ENCODE results near the gene DOK5.
"Not testable (repeated sequence)": the region's sequence is repeated elsewhere in the genome, so short reads cannot be mapped to it uniquely, and the experiment has no call there.

The DOK5 gene

GRCh38 chr20:54479138-54479906, 3.9 kb downstream of the DOK5 start:
- Histone ChIP-seq H3K36me3 (ENCODE audit: control insufficient read depth in 5 of 5, insufficient read depth in 5 of 5, low read length in 5 of 5) (no peaks in the 10 kb centered on the region), H3K4me3 (ENCODE audit: low read depth in 1 of 5, low read length in 5 of 5) (no peak overlapping the region), H3K27me3 (ENCODE audit: control insufficient read depth in 5 of 5, insufficient read depth in 4 of 5, low read length in 5 of 5) (peaks cover 0 to 5% (median 0%) of the 10 kb centered on the region in 5 donors), H3K27ac (ENCODE audit: low read depth, low read length) (no peak overlapping the region), H3K9me3 (ENCODE audit: control insufficient read depth in 5 of 5, low read length in 5 of 5) (no peaks in the 10 kb centered on the region), H3K4me1 (ENCODE audit: control insufficient read depth in 5 of 5, insufficient read depth in 5 of 5, low read length in 5 of 5) (peaks cover 0 to 26% (median 22%) of the 10 kb centered on the region in 5 donors), H3K9ac (ENCODE audit: low read length in 5 of 5) (no peak overlapping the region)

- not testable (repeated sequence) for H3K27ac ChIP-seq (ENCODE audit: low read depth, low read length); H3K27me3 ChIP-seq (ENCODE audit: control insufficient read depth in 5 of 5, insufficient read depth in 4 of 5, low read length in 5 of 5); H3K9ac ChIP-seq (ENCODE audit: low read length in 5 of 5); H3K36me3 ChIP-seq (ENCODE audit: control insufficient read depth in 5 of 5, insufficient read depth in 5 of 5, low read length in 5 of 5); H3K9me3 ChIP-seq (ENCODE audit: control insufficient read depth in 5 of 5, low read length in 5 of 5); H3K4me3 ChIP-seq (ENCODE audit: low read depth in 1 of 5, low read length in 5 of 5)
- peaks cover 0 to 23% (median 20%) of the 10 kb centered on the region in 5 donors for H3K4me1 ChIP-seq (ENCODE audit: control insufficient read depth in 5 of 5, insufficient read depth in 5 of 5, low read length in 5 of 5)
Measured at GRCh38 chr20:54479937-54480336, 4.5 kb downstream of the DOK5 start.

GRCh38 chr20:54481442-54481841, 6.0 kb downstream of the DOK5 start:
- Histone ChIP-seq H3K27ac (ENCODE audit: low read depth, low read length) (no peak overlapping the region), H3K36me3 (ENCODE audit: control insufficient read depth in 5 of 5, insufficient read depth in 5 of 5, low read length in 5 of 5) (no peaks in the 10 kb centered on the region), H3K27me3 (ENCODE audit: control insufficient read depth in 5 of 5, insufficient read depth in 4 of 5, low read length in 5 of 5) (peaks cover 0 to 2% (median 0%) of the 10 kb centered on the region in 5 donors), H3K9me3 (ENCODE audit: control insufficient read depth in 5 of 5, low read length in 5 of 5) (no peaks in the 10 kb centered on the region), H3K4me1 (ENCODE audit: control insufficient read depth in 5 of 5, insufficient read depth in 5 of 5, low read length in 5 of 5) (peaks cover 0 to 12% (median 10%) of the 10 kb centered on the region in 5 donors), H3K4me3 (ENCODE audit: low read depth in 1 of 5, low read length in 5 of 5) (no peak overlapping the region), H3K9ac (ENCODE audit: low read length in 5 of 5) (no peak overlapping the region)

GRCh38 chr20:54485631-54486030, 10.2 kb downstream of the DOK5 start:
- Histone ChIP-seq H3K36me3 (ENCODE audit: control insufficient read depth in 5 of 5, insufficient read depth in 5 of 5, low read length in 5 of 5) (no peaks in the 10 kb centered on the region), H3K4me1 (ENCODE audit: control insufficient read depth in 5 of 5, insufficient read depth in 5 of 5, low read length in 5 of 5) (no peaks in the 10 kb centered on the region), H3K9me3 (ENCODE audit: control insufficient read depth in 5 of 5, low read length in 5 of 5) (no peaks in the 10 kb centered on the region), H3K27me3 (ENCODE audit: control insufficient read depth in 5 of 5, insufficient read depth in 4 of 5, low read length in 5 of 5) (no peaks in the 10 kb centered on the region), H3K27ac (ENCODE audit: low read depth, low read length) (no peak overlapping the region), H3K9ac (ENCODE audit: low read length in 5 of 5) (no peak overlapping the region), H3K4me3 (ENCODE audit: low read depth in 1 of 5, low read length in 5 of 5) (no peak overlapping the region)

- H3K27me3 ChIP-seq (ENCODE audit: control insufficient read depth in 5 of 5, insufficient read depth in 4 of 5, low read length in 5 of 5), result no peaks in the 10 kb centered on the region
- H3K4me3 ChIP-seq (ENCODE audit: low read depth in 1 of 5, low read length in 5 of 5), result no peak overlapping the region
- no peaks in the 10 kb centered on the region for H3K9me3 ChIP-seq (ENCODE audit: control insufficient read depth in 5 of 5, low read length in 5 of 5)
- H3K4me1 ChIP-seq (ENCODE audit: control insufficient read depth in 5 of 5, insufficient read depth in 5 of 5, low read length in 5 of 5), result no peaks in the 10 kb centered on the region
- H3K27ac ChIP-seq (ENCODE audit: low read depth, low read length), result no peak overlapping the region
- no peak overlapping the region for H3K9ac ChIP-seq (ENCODE audit: low read length in 5 of 5)
- no peaks in the 10 kb centered on the region for H3K36me3 ChIP-seq (ENCODE audit: control insufficient read depth in 5 of 5, insufficient read depth in 5 of 5, low read length in 5 of 5)
Measured at GRCh38 chr20:54486585-54486984, 11.2 kb downstream of the DOK5 start.

GRCh38 chr20:54488442-54488841, 13.0 kb downstream of the DOK5 start:
- H3K9me3 ChIP-seq (ENCODE audit: control insufficient read depth in 5 of 5, low read length in 5 of 5), result no peaks in the 10 kb centered on the region
- H3K9ac ChIP-seq (ENCODE audit: low read length in 5 of 5), result no peak overlapping the region
- H3K4me1 ChIP-seq (ENCODE audit: control insufficient read depth in 5 of 5, insufficient read depth in 5 of 5, low read length in 5 of 5), result no peaks in the 10 kb centered on the region
- H3K4me3 ChIP-seq (ENCODE audit: low read depth in 1 of 5, low read length in 5 of 5), result no peak overlapping the region
- H3K27me3 ChIP-seq (ENCODE audit: control insufficient read depth in 5 of 5, insufficient read depth in 4 of 5, low read length in 5 of 5), result no peaks in the 10 kb centered on the region
- H3K36me3 ChIP-seq (ENCODE audit: control insufficient read depth in 5 of 5, insufficient read depth in 5 of 5, low read length in 5 of 5), result no peaks in the 10 kb centered on the region
- no peak overlapping the region for H3K27ac ChIP-seq (ENCODE audit: low read depth, low read length)

GRCh38 chr20:54491506-54491905, 16.1 kb downstream of the DOK5 start:
- Histone ChIP-seq H3K27ac (ENCODE audit: low read depth, low read length) (no peak overlapping the region), H3K4me1 (ENCODE audit: control insufficient read depth in 5 of 5, insufficient read depth in 5 of 5, low read length in 5 of 5) (no peaks in the 10 kb centered on the region), H3K27me3 (ENCODE audit: control insufficient read depth in 5 of 5, insufficient read depth in 4 of 5, low read length in 5 of 5) (no peaks in the 10 kb centered on the region), H3K9ac (ENCODE audit: low read length in 5 of 5) (no peak overlapping the region), H3K9me3 (ENCODE audit: control insufficient read depth in 5 of 5, low read length in 5 of 5) (no peaks in the 10 kb centered on the region), H3K4me3 (ENCODE audit: low read depth in 1 of 5, low read length in 5 of 5) (no peak overlapping the region), H3K36me3 (ENCODE audit: control insufficient read depth in 5 of 5, insufficient read depth in 5 of 5, low read length in 5 of 5) (no peaks in the 10 kb centered on the region)

GRCh38 chr20:54494303-54495006, 19.1 kb downstream of the DOK5 start:
- H3K9me3 ChIP-seq (ENCODE audit: control insufficient read depth in 5 of 5, low read length in 5 of 5), result no peaks in the 10 kb centered on the region
- no peak overlapping the region for H3K4me3 ChIP-seq (ENCODE audit: low read depth in 1 of 5, low read length in 5 of 5)

GRCh38 chr20:54497931-54498718, 22.7 kb downstream of the DOK5 start:
- Histone ChIP-seq H3K27me3 (ENCODE audit: control insufficient read depth in 5 of 5, insufficient read depth in 4 of 5, low read length in 5 of 5) (no peaks in the 10 kb centered on the region), H3K4me3 (ENCODE audit: low read depth in 1 of 5, low read length in 5 of 5) (no peak overlapping the region), H3K9ac (ENCODE audit: low read length in 5 of 5) (no peak overlapping the region), H3K9me3 (ENCODE audit: control insufficient read depth in 5 of 5, low read length in 5 of 5) (no peaks in the 10 kb centered on the region), H3K27ac (ENCODE audit: low read depth, low read length) (no peak overlapping the region), H3K36me3 (ENCODE audit: control insufficient read depth in 5 of 5, insufficient read depth in 5 of 5, low read length in 5 of 5) (no peaks in the 10 kb centered on the region), H3K4me1 (ENCODE audit: control insufficient read depth in 5 of 5, insufficient read depth in 5 of 5, low read length in 5 of 5) (peaks cover 0 to 6% (median 0%) of the 10 kb centered on the region in 5 donors)

More at GRCh38 chr20:54494303-54495006, 19.1 kb downstream of the DOK5 start:
- Histone ChIP-seq H3K27me3 (ENCODE audit: control insufficient read depth in 5 of 5, insufficient read depth in 4 of 5, low read length in 5 of 5) (no peaks in the 10 kb centered on the region), H3K27ac (ENCODE audit: low read depth, low read length) (no peak overlapping the region), H3K9ac (ENCODE audit: low read length in 5 of 5) (no peak overlapping the region), H3K4me1 (ENCODE audit: control insufficient read depth in 5 of 5, insufficient read depth in 5 of 5, low read length in 5 of 5) (peaks cover 0 to 6% (median 0%) of the 10 kb centered on the region in 5 donors), H3K36me3 (ENCODE audit: control insufficient read depth in 5 of 5, insufficient read depth in 5 of 5, low read length in 5 of 5) (no peaks in the 10 kb centered on the region)

- Histone ChIP-seq H3K36me3 (ENCODE audit: control insufficient read depth in 5 of 5, insufficient read depth in 5 of 5, low read length in 5 of 5) (no peaks in the 10 kb centered on the region), H3K4me3 (ENCODE audit: low read depth in 1 of 5, low read length in 5 of 5) (no peak overlapping the region), H3K9ac (ENCODE audit: low read length in 5 of 5) (no peak overlapping the region), H3K9me3 (ENCODE audit: control insufficient read depth in 5 of 5, low read length in 5 of 5) (no peaks in the 10 kb centered on the region), H3K27ac (ENCODE audit: low read depth, low read length) (no peak overlapping the region), H3K27me3 (ENCODE audit: control insufficient read depth in 5 of 5, insufficient read depth in 4 of 5, low read length in 5 of 5) (no peaks in the 10 kb centered on the region), H3K4me1 (ENCODE audit: control insufficient read depth in 5 of 5, insufficient read depth in 5 of 5, low read length in 5 of 5) (peaks cover 0 to 6% (median 0%) of the 10 kb centered on the region in 5 donors)
Measured at GRCh38 chr20:54499111-54499510, 23.7 kb downstream of the DOK5 start.
